ENCODE results near the gene GH2. TPM values are rescaled to one million over a fixed set of nuclear protein-coding genes. Genes with fewer than 3 reads are reported as not detected.
"Not testable (repeated sequence)": the region's sequence is repeated elsewhere in the genome, so short reads cannot be mapped to it uniquely, and the experiment has no call there.

Gene GH2
- total and polyA plus RNA-seq, 2 donors from 2014 or later = not detected

DNA sequence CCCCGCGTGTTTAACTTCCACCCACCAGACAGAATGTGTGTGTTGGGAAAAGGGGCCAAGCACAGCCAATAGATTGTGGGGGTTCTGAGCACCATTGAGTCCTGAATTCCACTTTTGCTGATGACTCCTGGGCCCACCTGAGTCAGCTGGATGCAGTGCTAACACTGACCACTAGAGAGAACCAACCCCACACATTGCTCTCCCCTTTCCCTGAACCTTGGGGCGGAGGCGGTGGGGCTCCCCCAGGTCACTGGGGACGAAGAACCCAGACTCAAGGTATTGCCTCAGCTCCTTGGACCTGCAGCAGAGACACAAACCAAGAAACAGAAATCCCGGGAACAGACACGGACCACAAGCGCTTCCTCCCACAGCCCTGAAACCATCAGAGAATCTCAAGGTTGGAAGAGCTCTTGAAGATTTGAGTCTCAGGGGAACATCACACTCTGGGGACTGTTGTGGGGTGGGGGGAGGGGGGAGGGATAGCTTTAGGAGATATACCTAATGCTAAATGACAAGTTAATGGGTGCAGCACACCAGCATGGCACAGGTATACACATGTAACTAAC, 7.6 kb downstream of the GH2 start:
- H3K4me1 ChIP-seq (ENCODE audit: control insufficient read depth in 2 of 3, insufficient read depth in 2 of 3, low read depth in 1 of 3, low read length in 3 of 3); FAIRE-seq; DNase-seq; H3K27ac ChIP-seq (ENCODE audit: low read depth in 2 of 2, low read length in 2 of 2); H3K4me3 ChIP-seq (ENCODE audit: low read length in 3 of 3); H3K27me3 ChIP-seq (ENCODE audit: control insufficient read depth, insufficient read depth, low read length); H3K9me3 ChIP-seq (ENCODE audit: control insufficient read depth in 2 of 3, insufficient read depth in 1 of 3, low read length in 3 of 3); H3K36me3 ChIP-seq (ENCODE audit: control insufficient read depth in 2 of 3, insufficient read depth in 3 of 3, low read length in 3 of 3); H3K9ac ChIP-seq (ENCODE audit: low read length in 3 of 3); intact Hi-C loops (cut with DNase I): not testable (repeated sequence)

DNA sequence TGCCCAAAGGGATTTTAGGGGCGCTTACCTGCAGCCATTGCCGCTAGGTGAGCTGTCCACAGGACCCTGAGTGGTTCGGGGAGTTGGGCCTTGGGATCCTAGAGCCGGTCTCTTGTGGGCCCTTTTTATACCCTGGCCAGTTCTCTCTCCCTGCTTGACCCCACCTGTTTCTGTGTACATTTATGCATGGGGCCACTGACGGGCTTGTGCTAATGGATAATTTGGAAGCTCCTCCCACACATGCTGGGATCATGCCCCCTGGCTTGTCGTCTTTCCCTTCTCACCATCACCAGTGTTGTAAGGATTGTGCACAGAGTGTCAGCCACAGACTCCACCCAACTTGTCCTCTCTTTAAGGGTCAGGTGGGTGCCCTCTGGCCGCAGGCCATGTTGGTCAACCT, 8.2 kb downstream of the GH2 start, which contains the start of gene CSH2:
Gene CSH2 (minus strand): TSS at position 101 of the 400 bp plus-strand sequence. CDS start 63 bp downstream, at position 38.
- H3K27ac ChIP-seq (ENCODE audit: low read depth in 2 of 2, low read length in 2 of 2); H3K27me3 ChIP-seq (ENCODE audit: control insufficient read depth, insufficient read depth, low read length); FAIRE-seq; H3K36me3 ChIP-seq (ENCODE audit: control insufficient read depth in 2 of 3, insufficient read depth in 3 of 3, low read length in 3 of 3); intact Hi-C loops (cut with DNase I); H3K4me3 ChIP-seq (ENCODE audit: low read length in 3 of 3); DNase-seq; H3K9me3 ChIP-seq (ENCODE audit: control insufficient read depth in 2 of 3, insufficient read depth in 1 of 3, low read length in 3 of 3); H3K4me1 ChIP-seq (ENCODE audit: control insufficient read depth in 2 of 3, insufficient read depth in 2 of 3, low read depth in 1 of 3, low read length in 3 of 3); H3K9ac ChIP-seq (ENCODE audit: low read length in 3 of 3): not testable (repeated sequence)

DNA sequence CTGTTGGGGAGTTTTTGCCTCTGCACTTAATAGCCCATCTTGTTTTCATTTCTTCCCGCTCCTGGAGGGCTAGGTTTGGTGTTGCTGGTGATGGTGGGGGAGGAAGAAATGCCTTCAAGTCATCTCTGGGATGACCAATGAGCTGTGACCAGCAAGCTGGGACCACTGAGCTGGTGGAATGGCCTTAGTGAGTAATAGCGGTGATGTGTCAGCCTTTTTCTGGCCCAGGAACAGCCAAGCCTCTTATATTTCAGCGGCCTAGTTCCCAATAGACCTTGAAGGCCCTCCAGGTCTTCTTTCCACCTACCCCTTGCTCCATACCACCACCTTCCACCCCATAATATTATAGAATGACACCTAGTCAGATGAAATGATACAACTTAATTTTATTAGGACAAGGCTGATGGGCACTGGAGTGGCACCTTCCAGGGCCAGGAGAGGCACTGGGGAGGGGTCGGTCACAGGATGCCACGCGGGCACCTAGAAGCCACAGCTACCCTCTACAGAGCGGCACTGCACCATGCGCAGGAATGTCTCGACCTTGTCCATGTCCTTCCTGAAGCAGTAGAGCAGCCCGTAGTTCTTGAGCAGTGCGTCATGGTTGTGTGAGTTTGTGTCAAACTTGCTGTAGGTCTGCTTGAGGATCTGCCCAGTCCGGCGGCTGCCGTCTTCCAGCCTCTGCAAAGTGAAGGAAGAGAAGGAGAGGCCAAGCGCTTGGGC, 9.9 kb downstream of the GH2 start:
- H3K36me3 ChIP-seq (ENCODE audit: control insufficient read depth in 2 of 3, insufficient read depth in 3 of 3, low read length in 3 of 3); H3K9ac ChIP-seq (ENCODE audit: low read length in 3 of 3); H3K9me3 ChIP-seq (ENCODE audit: control insufficient read depth in 2 of 3, insufficient read depth in 1 of 3, low read length in 3 of 3); H3K4me3 ChIP-seq (ENCODE audit: low read length in 3 of 3); intact Hi-C loops (cut with DNase I); FAIRE-seq; H3K4me1 ChIP-seq (ENCODE audit: control insufficient read depth in 2 of 3, insufficient read depth in 2 of 3, low read depth in 1 of 3, low read length in 3 of 3); H3K27me3 ChIP-seq (ENCODE audit: control insufficient read depth, insufficient read depth, low read length); DNase-seq; H3K27ac ChIP-seq (ENCODE audit: low read depth in 2 of 2, low read length in 2 of 2): not testable (repeated sequence)

DNA sequence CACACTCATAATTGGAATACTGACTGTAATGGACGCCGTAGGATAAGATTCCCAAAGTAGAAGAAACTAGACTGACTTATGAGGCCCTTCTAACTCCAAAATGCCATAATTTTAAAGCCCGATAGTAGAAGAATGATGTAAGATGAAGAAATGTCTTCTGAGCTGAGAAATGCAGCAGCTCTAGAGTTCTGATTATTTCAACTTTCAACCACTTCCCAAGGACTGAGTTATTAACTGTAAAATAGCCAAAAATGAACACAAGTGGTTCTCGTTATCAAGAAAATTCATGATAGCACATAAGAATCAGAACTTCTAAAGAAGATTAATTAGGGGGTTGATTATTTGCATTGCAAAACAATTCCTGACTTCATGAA, 11.5 kb downstream of the GH2 start:
- FAIRE-seq; H3K4me1 ChIP-seq (ENCODE audit: control insufficient read depth in 2 of 3, insufficient read depth in 2 of 3, low read depth in 1 of 3, low read length in 3 of 3); H3K4me3 ChIP-seq (ENCODE audit: low read length in 3 of 3); H3K36me3 ChIP-seq (ENCODE audit: control insufficient read depth in 2 of 3, insufficient read depth in 3 of 3, low read length in 3 of 3); H3K27ac ChIP-seq (ENCODE audit: low read depth in 2 of 2, low read length in 2 of 2); H3K9ac ChIP-seq (ENCODE audit: low read length in 3 of 3); DNase-seq; intact Hi-C loops (cut with DNase I); H3K27me3 ChIP-seq (ENCODE audit: control insufficient read depth, insufficient read depth, low read length); H3K9me3 ChIP-seq (ENCODE audit: control insufficient read depth in 2 of 3, insufficient read depth in 1 of 3, low read length in 3 of 3): not testable (repeated sequence)

DNA sequence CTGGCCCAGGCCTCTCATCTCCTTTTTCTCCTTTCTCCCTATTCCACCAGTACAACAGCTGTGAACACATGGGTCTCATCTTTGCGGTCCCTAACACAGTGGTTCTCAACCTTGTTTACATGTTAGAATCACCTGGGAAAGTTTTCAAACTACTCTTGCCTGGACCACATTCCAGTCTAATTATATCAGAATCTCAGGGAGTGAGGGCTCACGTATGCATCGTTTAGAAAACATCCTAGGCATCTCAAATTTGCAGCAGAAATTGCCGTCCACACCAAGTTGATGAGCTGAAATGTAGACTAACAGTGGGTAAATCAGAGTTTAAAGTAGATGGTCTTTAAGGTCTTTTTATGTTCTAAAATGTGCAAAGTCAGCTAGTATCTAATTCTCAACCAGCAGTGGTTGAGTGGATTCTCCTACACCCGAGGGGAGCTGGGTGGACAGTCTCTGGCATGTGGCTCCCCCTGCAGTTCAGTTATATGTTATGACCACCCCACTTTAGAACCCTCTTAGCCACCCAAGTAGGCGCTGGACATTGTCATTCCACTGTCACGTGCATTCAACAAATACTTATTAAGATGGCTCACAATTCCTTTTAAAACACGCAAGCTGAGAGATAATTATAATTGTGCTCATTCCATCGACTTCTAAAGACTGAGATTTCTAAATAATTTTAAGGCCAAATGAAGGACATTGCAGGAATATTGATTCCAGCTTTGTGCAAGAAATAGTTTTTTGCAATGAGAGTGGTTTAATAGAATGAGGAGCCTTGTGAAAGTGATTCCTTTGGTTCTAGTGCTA, 12.1 kb downstream of the GH2 start:
- FAIRE-seq; H3K36me3 ChIP-seq (ENCODE audit: control insufficient read depth in 2 of 3, insufficient read depth in 3 of 3, low read length in 3 of 3); H3K27me3 ChIP-seq (ENCODE audit: control insufficient read depth, insufficient read depth, low read length); H3K27ac ChIP-seq (ENCODE audit: low read depth in 2 of 2, low read length in 2 of 2); DNase-seq; H3K9me3 ChIP-seq (ENCODE audit: control insufficient read depth in 2 of 3, insufficient read depth in 1 of 3, low read length in 3 of 3); H3K9ac ChIP-seq (ENCODE audit: low read length in 3 of 3); H3K4me3 ChIP-seq (ENCODE audit: low read length in 3 of 3); intact Hi-C loops (cut with DNase I); H3K4me1 ChIP-seq (ENCODE audit: control insufficient read depth in 2 of 3, insufficient read depth in 2 of 3, low read depth in 1 of 3, low read length in 3 of 3): not testable (repeated sequence)

DNA sequence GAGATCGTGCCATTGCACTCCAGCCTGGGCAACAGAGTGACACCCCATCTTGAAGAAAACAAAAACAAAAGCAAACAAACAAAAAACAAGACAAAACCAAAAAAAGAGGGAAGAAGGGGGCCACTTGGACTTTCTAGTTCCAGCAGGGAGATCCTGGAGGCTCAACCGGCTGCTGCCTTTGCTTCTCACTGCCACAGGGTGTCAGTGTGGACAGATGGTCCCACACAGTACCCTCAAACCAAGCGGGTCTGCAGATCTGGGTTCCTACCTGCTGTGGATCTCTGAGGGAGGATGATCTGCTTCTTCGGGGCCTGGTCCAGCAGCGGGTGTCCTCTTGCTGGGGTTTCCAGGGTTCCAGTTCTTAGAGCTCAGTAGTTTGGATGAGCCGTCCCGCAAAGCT, 15.1 kb downstream of the GH2 start:
- DNase-seq; H3K27ac ChIP-seq (ENCODE audit: low read depth in 2 of 2, low read length in 2 of 2); H3K4me3 ChIP-seq (ENCODE audit: low read length in 3 of 3); intact Hi-C loops (cut with DNase I); H3K36me3 ChIP-seq (ENCODE audit: control insufficient read depth in 2 of 3, insufficient read depth in 3 of 3, low read length in 3 of 3); H3K9me3 ChIP-seq (ENCODE audit: control insufficient read depth in 2 of 3, insufficient read depth in 1 of 3, low read length in 3 of 3); H3K9ac ChIP-seq (ENCODE audit: low read length in 3 of 3); H3K4me1 ChIP-seq (ENCODE audit: control insufficient read depth in 2 of 3, insufficient read depth in 2 of 3, low read depth in 1 of 3, low read length in 3 of 3); H3K27me3 ChIP-seq (ENCODE audit: control insufficient read depth, insufficient read depth, low read length); FAIRE-seq: not testable (repeated sequence)
